CD4-positive, alpha-beta T cell treated with Interleukin-2 at 100 ng/mL for 4 hours (primary cell): Measurements from ENCODE around the gene SMC1B.
"Not testable (repeated sequence)": the region's sequence is repeated elsewhere in the genome, so short reads cannot be mapped to it uniquely, and the experiment has no call there.

Experiments used
- DNase-seq: peaks from one replicate; pipeline ENCODE4 v3.0.0-alpha.2; 2020; ENCODE audit warnings: low spot score

SMC1B gene

DNA sequence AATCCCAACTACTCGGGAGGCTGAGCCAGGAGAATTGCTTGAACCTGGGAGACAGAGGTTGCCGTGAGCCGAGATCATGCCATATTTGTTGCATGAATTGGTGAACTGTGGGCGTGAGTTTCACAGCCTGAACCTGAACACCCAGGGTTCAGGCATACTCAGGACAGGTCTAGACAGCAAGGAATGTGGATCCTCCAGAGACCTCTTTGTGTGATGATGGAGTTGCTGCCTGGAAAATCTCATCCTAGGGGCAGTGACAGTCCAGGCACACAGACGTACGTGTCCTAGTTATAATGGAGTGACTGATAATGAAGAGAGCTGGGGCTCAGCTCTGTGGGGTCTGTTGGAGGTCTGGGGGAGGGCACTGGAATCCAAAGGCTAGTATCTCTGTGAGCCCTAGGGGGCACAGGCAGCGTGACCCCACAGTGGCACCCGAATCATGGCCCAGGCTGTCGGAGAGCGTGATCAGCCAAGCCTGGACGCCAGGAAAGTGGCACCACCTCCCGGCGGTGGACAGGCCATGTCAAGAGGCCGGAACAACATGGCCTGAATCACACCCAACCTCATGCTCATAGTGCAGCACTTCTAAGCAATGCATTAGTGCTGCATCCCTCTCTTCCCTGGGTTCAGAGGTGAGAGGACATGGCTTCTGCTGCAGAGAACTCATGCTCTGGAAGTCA lies 31.8 kb upstream of the SMC1B start:
- DNase-seq = no peak

- no peak for DNase-seq
These were observed 30.8 kb upstream of the SMC1B start for GRCh38 chr22:45444168-45444567.

DNA sequence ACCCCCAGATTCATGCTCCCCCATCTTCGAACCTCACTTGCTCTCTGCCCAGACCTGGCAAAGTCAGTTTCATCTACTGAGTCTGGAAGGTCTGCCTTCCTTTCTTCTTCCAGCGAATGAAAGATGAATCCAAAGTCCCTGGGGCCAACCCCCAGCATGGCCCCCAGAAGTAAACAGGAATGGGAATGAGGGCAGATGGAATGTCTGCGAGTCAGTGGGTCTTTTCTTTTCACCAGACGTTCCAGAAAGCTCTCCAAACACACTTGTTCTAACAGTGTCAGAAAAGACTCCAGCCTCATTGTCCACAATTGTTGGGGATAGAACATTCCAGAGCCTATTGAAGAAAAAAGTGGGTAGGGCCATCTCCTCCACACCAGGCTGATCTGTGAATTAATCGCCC lies 28.7 kb upstream of the SMC1B start:
- DNase-seq = no peak

DNA sequence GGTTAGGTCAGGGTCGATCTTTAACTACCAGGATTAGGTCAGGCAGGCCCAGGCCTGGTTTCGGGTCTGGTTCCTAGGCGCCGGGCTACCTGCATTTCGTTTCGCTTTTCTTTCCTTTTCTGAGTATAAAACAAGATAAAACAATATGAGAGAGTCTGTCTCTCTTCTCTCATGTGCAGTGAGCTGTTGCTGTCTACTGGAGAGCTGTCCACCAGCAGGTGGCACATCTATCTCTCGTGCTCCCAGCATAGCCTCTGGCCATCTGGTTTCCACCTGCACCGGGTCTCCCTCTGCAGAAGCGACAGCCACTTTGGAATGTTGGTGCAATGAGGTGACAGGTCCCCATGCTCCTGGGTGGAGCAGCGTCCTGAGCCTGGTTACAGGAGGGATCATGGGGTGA lies 27.7 kb upstream of the SMC1B start:
- peak; percentile 28 for DNase-seq

DNA sequence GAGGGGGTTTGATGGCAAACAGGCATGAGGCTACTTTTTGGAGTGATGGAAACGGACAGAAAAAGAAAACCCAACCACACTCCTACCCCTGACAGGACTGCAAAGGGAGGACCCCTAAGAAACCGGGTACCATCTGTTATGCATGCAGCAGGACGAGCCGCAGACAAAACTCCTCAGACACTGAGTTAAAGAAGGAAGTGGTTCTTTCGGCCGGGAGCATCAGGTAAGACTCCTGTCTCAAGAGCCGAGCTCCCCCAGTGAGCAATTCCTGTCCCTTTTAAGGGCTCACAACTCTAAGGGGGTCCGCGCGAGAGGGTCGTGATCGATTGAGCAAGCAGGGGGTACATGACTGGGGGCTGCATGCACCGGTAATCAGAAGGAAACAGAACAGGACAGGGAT lies 27.3 kb upstream of the SMC1B start:
- not testable (repeated sequence) for DNase-seq

GRCh38 chr22:45438336-45438735 lies 24.9 kb upstream of the SMC1B start:
- DNase-seq = no peak

DNA sequence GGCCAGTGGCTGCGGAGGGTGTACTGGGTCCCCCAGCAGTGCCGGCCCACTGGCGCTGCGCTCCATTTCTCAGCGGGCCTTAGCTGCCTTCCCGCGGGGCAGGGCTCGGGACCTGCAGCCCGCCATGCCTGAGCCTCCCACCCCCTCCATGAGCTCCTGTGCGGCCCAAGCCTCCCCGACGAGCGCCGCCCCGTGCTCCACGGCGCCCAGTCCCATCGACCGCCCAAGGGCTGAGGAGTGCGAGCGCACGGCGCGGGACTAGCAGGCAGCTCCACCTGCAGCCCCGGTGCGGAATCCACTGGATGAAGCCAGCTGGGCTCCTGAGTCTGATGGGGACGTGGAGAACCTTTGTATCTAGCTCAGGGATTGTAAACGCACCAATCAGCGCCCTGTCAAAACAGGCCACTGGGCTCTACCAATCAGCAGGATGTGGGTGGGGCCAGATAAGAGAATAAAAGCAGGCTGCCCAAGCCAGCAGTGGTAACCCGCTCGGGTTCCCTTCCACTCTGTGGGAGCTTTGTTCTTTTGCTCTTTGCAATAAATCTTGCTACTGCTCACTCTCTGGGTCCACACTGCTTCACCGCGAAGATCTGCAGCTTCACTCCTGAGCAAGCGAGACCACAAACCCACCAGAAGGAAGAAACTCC lies 23.6 kb upstream of the SMC1B start:
- not testable (repeated sequence) for DNase-seq

GRCh38 chr22:45435544-45436139 lies 22.2 kb upstream of the SMC1B start:
- DNase-seq = peak; percentile 86

DNA sequence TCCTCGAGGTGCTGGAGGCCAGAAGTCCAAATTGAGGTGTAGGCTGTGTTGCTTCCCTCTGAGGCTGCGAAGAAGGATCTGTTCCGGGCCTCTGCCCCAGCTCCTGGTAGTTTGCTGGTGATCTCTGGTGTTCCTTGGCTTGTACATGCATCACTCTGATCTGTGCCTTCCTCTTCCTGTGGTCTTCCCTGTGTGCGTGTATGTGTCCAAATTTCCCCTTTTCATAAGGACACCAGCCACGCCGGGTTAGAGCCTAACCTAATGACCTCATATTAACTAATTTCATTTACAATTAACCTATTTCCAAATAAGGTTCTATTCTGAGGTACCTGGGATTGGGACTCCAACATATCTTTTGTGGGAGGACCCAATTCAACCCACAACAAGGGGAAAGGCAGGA lies 21.6 kb upstream of the SMC1B start:
- no peak for DNase-seq

- no peak for DNase-seq
These were observed 17.5 kb upstream of the SMC1B start for GRCh38 chr22:45430871-45431270.

DNA sequence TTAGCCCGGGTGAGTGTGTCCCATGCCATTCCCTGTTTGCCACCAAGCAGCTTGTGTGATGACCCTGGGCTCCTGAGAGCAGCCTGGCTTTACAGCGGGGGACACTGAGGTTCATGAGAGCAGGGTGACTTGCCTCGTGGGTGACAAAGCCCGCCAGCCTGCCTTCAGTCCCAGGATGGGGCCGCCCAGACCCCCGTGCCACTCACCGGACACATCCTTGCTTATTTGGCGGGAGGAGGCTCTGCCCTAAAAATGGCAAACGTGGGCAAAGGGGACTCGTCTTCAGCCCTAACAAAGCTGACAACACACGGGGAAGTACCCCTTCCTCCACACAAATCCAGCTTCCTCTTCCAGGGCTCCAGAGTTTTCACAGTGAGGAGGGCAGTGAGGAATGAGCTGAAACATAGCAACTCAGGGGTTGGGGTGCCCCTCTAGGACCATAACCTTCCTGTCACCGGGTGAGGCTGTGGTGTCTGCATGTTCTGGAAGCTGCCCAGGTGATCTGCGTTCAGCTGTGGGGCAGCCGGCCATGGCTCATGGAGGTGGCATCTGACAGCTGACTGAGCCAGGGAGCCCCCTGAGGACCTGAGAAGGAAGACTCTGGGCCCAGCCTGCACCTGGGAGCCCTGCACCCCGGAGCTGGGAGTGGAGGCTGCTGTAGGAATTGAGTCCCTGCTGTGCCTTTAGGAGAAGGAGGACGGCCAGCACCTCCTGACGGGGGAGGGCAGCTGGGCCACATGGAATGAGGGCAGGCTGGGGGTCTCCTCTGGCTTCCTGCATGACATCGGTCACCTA lies 16.8 kb upstream of the SMC1B start:
- no peak for DNase-seq

DNA sequence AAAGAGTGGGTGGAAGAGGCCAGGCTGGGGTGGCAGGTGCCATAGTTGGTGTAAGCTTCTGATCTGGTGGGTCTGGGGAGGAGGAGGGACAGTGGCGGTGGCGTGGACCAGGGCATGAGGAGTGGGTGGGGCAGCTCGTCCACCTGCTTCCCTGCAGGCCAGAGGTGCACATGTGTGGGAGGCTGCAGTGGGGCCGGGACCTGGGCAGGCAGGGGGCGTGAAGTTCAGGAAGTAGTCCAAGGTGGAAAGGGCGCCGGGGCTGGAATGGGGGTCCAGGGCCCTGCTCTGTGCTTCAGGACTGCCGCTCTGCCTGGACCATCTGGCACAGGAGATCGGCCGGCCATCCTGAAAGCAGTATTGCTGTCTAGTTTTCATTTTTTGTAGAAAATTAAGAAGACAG lies 16.0 kb upstream of the SMC1B start:
- no peak for DNase-seq

DNA sequence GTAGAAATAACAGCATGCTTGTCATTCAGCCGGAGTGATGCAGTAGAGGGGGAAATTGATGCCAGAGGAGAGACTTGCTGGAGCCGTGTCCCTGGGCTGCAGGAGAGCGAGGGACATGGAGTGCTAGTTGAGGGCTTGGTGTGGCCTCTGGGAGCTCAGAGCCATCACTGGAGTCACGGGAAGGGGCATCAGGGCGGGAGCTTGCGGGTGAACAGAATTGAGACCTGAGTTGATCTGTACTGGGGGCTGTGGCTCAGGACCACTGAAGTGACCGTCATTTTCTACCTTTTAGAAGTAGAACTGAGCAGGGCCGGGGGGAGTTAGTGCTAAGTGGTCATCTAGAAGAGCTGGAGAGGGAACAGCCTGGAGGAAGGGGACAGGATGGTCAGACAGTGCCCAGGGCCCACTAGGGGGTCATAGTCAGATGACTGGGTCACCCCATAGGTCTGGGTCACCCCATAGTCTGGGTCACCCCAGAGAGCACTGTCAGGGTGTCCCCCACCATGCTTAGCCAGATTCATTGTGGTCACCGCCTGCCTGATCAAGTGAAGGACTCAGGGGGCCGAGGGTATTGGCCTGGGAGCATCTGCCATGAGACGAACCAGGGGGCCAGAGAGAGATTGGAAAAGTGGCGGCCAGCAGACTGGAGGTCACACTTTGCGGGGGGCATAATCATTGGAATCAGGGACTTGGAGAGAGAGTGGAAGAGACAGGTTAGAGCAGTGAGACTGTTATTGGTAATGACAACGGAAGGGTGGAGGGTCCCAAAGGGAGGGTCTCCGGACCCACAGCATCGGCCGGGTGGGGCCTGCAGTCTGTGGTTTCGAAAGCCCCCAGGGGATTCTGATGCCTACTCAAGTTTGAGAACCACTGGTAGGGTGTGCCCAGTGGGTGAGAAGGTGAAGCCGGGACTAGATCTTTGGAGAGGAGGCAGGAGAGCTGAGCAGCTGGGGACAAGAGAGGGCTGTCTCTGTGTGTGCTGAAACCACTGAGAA lies 15.3 kb upstream of the SMC1B start:
- no peak for DNase-seq

- no peak for DNase-seq
These were observed 13.7 kb upstream of the SMC1B start for GRCh38 chr22:45427114-45427513.

- no peak for DNase-seq
These were observed 13.0 kb upstream of the SMC1B start for GRCh38 chr22:45426387-45426786.

- DNase-seq = no peak
These were observed 12.3 kb upstream of the SMC1B start for GRCh38 chr22:45425531-45426265.

DNA sequence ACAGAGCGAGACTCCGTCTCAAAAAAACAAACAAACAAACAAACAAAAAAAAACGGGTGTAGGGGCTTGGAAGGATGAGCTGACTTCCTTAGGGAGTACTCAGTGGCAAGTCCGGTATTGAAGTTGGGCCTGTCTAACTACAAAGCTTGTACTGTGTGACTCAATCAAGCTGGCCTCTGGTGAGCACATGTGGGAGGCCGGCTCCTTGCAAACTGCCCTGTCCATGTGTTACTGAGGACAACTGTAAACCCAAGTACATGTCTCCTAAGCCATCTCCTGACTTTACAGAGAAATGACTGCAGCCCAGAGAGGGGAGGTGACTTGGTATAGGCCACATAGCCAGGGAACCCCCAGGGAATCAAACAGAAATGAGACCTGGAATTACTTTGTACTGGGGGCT lies 11.7 kb upstream of the SMC1B start:
- DNase-seq = no peak

DNA sequence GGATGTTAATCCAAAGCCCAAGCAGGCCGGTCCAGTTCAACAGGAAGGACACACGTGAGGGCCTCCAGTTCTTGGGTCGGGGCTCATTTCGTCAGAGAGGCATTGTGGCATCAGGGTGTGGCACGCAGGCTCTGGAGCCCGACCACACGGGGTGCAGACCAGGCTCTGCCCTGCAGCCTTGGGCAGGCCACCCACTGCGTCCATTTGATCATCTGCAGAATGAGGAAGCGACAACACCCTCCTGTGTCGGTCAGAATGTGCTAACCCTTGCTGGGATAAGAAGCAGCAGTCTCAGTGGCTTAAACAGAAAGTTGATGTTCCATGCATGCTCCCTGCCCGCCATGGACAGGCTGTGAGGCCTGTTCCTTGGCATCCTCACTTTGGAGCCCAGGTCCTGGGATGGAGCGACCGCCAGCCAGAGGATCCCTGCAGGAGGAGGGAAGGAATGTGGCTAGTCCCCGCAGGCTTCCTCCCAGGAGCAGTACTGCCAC lies 10.9 kb upstream of the SMC1B start:
- peak; percentile 3 for DNase-seq

DNA sequence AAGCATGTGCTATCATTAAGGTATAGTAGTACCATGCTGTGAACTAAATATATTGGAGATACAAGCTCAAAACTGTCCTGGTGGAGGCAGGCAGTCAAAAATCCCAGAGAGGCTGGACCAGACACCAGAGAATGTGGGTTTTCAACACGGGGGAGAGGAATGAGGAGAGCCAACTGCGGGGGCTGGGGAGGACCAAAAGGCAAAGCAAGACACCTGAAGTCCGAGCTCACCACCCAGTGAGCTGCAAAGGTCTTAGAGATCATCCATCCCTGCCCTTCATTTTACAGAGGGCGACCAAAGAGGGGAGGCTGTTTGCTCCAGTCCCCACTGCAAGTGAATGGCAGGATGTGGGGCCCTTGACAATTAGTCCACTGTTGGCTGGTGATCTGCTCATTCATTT lies 10.1 kb upstream of the SMC1B start:
- DNase-seq = no peak

DNA sequence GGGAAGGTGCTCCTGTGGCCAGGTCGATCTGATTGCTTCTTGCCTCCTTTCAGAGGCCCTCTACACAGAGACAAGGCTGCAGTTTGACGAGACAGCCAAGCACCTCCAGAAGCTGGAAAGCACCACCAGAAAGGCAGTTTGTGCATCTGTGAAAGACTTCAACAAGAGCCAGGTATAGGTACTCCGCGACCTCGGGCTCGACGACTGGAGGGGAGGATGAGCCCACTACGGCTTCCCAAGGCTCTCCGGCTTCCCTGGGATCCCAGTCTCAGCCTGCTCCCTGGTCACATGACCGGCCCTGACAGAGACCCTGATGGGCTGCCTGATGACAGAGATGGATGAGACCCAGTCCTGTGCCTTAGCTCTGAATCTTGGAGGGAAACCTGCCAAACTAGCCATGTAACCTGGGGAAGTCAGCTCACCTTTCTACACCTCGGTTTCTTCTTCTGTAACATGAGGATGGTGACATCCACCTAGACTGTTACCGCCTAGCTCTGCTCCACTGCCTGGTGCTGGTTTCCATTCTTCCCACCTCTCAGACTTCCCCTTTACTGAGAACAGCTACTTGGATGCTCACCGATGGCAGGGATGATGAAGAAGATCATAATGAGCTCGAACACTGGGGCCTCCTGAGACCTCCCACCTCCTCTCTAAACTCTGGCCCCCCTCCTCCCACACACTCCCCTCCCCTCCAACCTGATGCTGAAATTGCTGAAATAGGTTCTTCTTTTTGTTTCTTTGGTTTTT lies 9.0 kb upstream of the SMC1B start:
- DNase-seq = no peak
